Ishikawa (cell line): ENCODE results near the gene HFE.

Experiments
- CEBPB ChIP-seq: IDR thresholded peaks from 2 replicates; pipeline ENCODE4 v1.6.1; 2012
- CREB1 ChIP-seq: IDR thresholded peaks from 2 replicates; pipeline ENCODE4 v1.6.1; 2012; ENCODE audit warnings: low read depth
- EGR1 ChIP-seq: IDR thresholded peaks from 2 replicates; pipeline ENCODE4 v1.6.1; 2012
- EP300 ChIP-seq: IDR thresholded peaks from 2 replicates; pipeline ENCODE4 v1.6.1; 2012; ENCODE audit warnings: borderline replicate concordance
- FOXM1 ChIP-seq: IDR thresholded peaks from 2 replicates; pipeline ENCODE4 v1.6.1; 2012; ENCODE audit warnings: low read depth, borderline replicate concordance
- MAX ChIP-seq: IDR thresholded peaks from 2 replicates; pipeline ENCODE4 v1.6.1; 2012
- NFIC ChIP-seq: IDR thresholded peaks from 2 replicates; pipeline ENCODE4 v1.6.1; 2012
- RAD21 ChIP-seq: IDR thresholded peaks from 2 replicates; pipeline ENCODE4 v1.6.1; 2012; ENCODE audit warnings: low read depth
- REST ChIP-seq: IDR thresholded peaks from 2 replicates; pipeline ENCODE4 v1.6.1; 2012; ENCODE audit warnings: low read depth, mild to moderate bottlenecking
- TAF1 ChIP-seq: IDR thresholded peaks from 2 replicates; pipeline ENCODE4 v1.6.1; 2012; ENCODE audit warnings: low read depth, mild to moderate bottlenecking
- TCF12 ChIP-seq: IDR thresholded peaks from 2 replicates; pipeline ENCODE4 v1.6.1; 2012; ENCODE audit warnings: low read depth
- TEAD4 ChIP-seq: IDR thresholded peaks from 2 replicates; pipeline ENCODE4 v1.6.1; 2012
- USF1 ChIP-seq: IDR thresholded peaks from 2 replicates; pipeline ENCODE4 v1.6.1; 2012
- YY1 ChIP-seq: IDR thresholded peaks from 2 replicates; pipeline ENCODE4 v1.6.1; 2012; ENCODE audit warnings: low read depth
- ZBTB7A ChIP-seq: IDR thresholded peaks from 2 replicates; pipeline ENCODE4 v1.6.1; 2012; ENCODE audit warnings: low read depth

The HFE gene

GRCh38 chr6:26057899-26058298 is 29.3 kb upstream of the HFE start:
- TF ChIP-seq FOXM1: no peak

- TF ChIP-seq TEAD4: no peak
- TF ChIP-seq NFIC: no peak
- no peak for TF ChIP-seq CREB1
- TF ChIP-seq TAF1: no peak
- TF ChIP-seq EGR1: no peak
- TF ChIP-seq TCF12: no peak
- no peak for TF ChIP-seq CEBPB
- no peak for TF ChIP-seq USF1
- TF ChIP-seq RAD21: no peak
- TF ChIP-seq ZBTB7A: no peak
- no peak for TF ChIP-seq MAX
- no peak for TF ChIP-seq EP300
- TF ChIP-seq YY1: no peak
- TF ChIP-seq REST: no peak
- TF ChIP-seq FOXM1: no peak
Measured at GRCh38 chr6:26059941-26060340, 27.3 kb upstream of the HFE start.

GRCh38 chr6:26064619-26065257 is 22.5 kb upstream of the HFE start:
- TF ChIP-seq FOXM1: no peak
- peak; percentile 77 for TF ChIP-seq RAD21
- TF ChIP-seq NFIC: no peak

GRCh38 chr6:26065952-26066380 is 21.3 kb upstream of the HFE start:
- TF ChIP-seq YY1 (peak; percentile 44; the same call in 1 of the 2 replicates), EP300 (no peak), RAD21 (peak; percentile 88)

- peak; percentile 25; the same call in 1 of the 2 replicates for TF ChIP-seq TEAD4
- TF ChIP-seq YY1: no peak
- no peak for TF ChIP-seq RAD21
Measured at GRCh38 chr6:26067367-26067766, 19.9 kb upstream of the HFE start.

- no peak for TF ChIP-seq RAD21
Measured at GRCh38 chr6:26068036-26068435, 19.2 kb upstream of the HFE start.

- TF ChIP-seq FOXM1 (no peak), MAX (no peak), TCF12 (no peak), REST (no peak), EP300 (no peak), TAF1 (no peak), CEBPB (no peak), CREB1 (no peak), USF1 (no peak), YY1 (no peak), TEAD4 (no peak), ZBTB7A (no peak), NFIC (no peak), EGR1 (no peak), RAD21 (no peak)
Measured at GRCh38 chr6:26071135-26071534, 16.1 kb upstream of the HFE start.
